HEK293 (cell line): Measurements from ENCODE around the gene KLHL7.

Source experiments
- CTCF ChIA-PET: fragments of 350-600 bp; formaldehyde crosslinking; extraction: SDS; loops from one replicate; lab custom pipeline; 2021; ENCODE audit warnings: antibody characterized with exemption; lab: Yijun Ruan, JAX
- POLR2A ChIA-PET: fragments of 300-600 bp; formaldehyde crosslinking; extraction: SDS; loops from one replicate; lab custom pipeline; 2020; ENCODE audit warnings: antibody characterized with exemption, inconsistent platforms; lab: Yijun Ruan, JAX
- H3K27ac ChIP-seq: fragments of 200-500 bp; sonication (Bioruptor generic); 2 replicates; pipeline ENCODE4 v1.5.1; 2014; ENCODE audit warnings: low read depth, low read length, control low read depth, inconsistent platforms; ENCODE audit errors: extremely low read depth
- H3K36me3 ChIP-seq, 2 experiments: fragments of 200-500 bp in 1 of 2; sonication (Bioruptor generic) in 1 of 2; 1 replicate in 1 of 2; 2 replicates in 1 of 2; pipeline ENCODE4 v1.5.1; 2014 to 2017; ENCODE audit warnings: inconsistent platforms in 2 of 2, low read length in 2 of 2; ENCODE audit not compliant: control insufficient read depth in 2 of 2, insufficient read depth in 1 of 2
- H3K4me1 ChIP-seq: fragments of 200-500 bp; sonication (Bioruptor generic); 2 replicates; pipeline ENCODE4 v1.5.1; 2014; ENCODE audit warnings: mild to moderate bottlenecking, low read length, inconsistent platforms; ENCODE audit not compliant: control insufficient read depth, insufficient read depth
- H3K4me3 ChIP-seq: 2 replicates; pipeline ENCODE4 v1.5.1; 2011; ENCODE audit warnings: low read depth, mild to moderate bottlenecking, control low read depth, low read length, moderate library complexity
- H3K9me3 ChIP-seq: fragments of 200-500 bp; sonication (Bioruptor generic); 2 replicates; pipeline ENCODE4 v1.5.1; 2014; ENCODE audit warnings: low read depth, low read length, inconsistent platforms; ENCODE audit not compliant: control insufficient read depth, insufficient read depth
- CTCF ChIP-seq: fragments of 450-650 bp; formaldehyde crosslinking; IDR thresholded peaks from 2 replicates; pipeline ENCODE4 v1.5.1; 2016; ENCODE audit warnings: missing biosample characterization, missing genetic modification characterization
- GFI1B ChIP-seq: fragments of 450-650 bp; formaldehyde crosslinking; IDR thresholded peaks from 2 replicates; pipeline ENCODE4 v1.5.1; 2016; ENCODE audit warnings: missing biosample characterization, missing genetic modification characterization
- GLI4 ChIP-seq: fragments of 450-650 bp; formaldehyde crosslinking; IDR thresholded peaks from 2 replicates; pipeline ENCODE4 v1.5.1; 2016; ENCODE audit warnings: missing biosample characterization, missing genetic modification characterization
- HIC1 ChIP-seq: fragments of 450-650 bp; formaldehyde crosslinking; IDR thresholded peaks from 2 replicates; pipeline ENCODE4 v1.5.1; 2016; ENCODE audit warnings: missing biosample characterization, missing genetic modification characterization
- IKZF3 ChIP-seq: fragments of 450-650 bp; IDR thresholded peaks from 2 replicates; pipeline ENCODE4 v1.5.0; 2018; ENCODE audit warnings: missing biosample characterization, mild to moderate bottlenecking, missing genetic modification characterization, moderate library complexity
- KLF16 ChIP-seq: fragments of 450-650 bp; formaldehyde crosslinking; IDR thresholded peaks from 2 replicates; pipeline ENCODE4 v1.5.1; 2017; ENCODE audit warnings: missing biosample characterization, missing genetic modification characterization
- KLF17 ChIP-seq: fragments of 450-650 bp; formaldehyde crosslinking; IDR thresholded peaks from 2 replicates; pipeline ENCODE4 v1.5.1; 2016; ENCODE audit warnings: missing biosample characterization, missing genetic modification characterization
- KLF9 ChIP-seq: fragments of 450-650 bp; formaldehyde crosslinking; IDR thresholded peaks from 2 replicates; pipeline ENCODE4 v1.5.1; 2016; ENCODE audit warnings: missing biosample characterization, missing genetic modification characterization, low read depth
- OSR2 ChIP-seq: fragments of 450-650 bp; formaldehyde crosslinking; IDR thresholded peaks from 2 replicates; pipeline ENCODE4 v1.5.1; 2016; ENCODE audit warnings: missing biosample characterization, missing genetic modification characterization
- PRDM10 ChIP-seq: fragments of 450-650 bp; formaldehyde crosslinking; IDR thresholded peaks from 2 replicates; pipeline ENCODE4 v1.5.1; 2016; ENCODE audit warnings: missing biosample characterization, missing genetic modification characterization
- SCRT2 ChIP-seq: fragments of 450-650 bp; formaldehyde crosslinking; IDR thresholded peaks from 2 replicates; pipeline ENCODE4 v1.5.1; 2016; ENCODE audit warnings: missing biosample characterization, missing genetic modification characterization
- SP2 ChIP-seq: fragments of 450-650 bp; formaldehyde crosslinking; IDR thresholded peaks from 2 replicates; pipeline ENCODE4 v1.5.1; 2016; ENCODE audit warnings: missing biosample characterization, missing genetic modification characterization
- TRIM28 ChIP-seq: IDR thresholded peaks from 2 replicates; pipeline ENCODE4 v1.6.1; 2011; ENCODE audit warnings: low read length, control low read depth, borderline replicate concordance
- ZBTB17 ChIP-seq: fragments of 450-650 bp; formaldehyde crosslinking; IDR thresholded peaks from 2 replicates; pipeline ENCODE4 v1.5.1; 2016; ENCODE audit warnings: missing biosample characterization, missing genetic modification characterization
- ZBTB21 ChIP-seq: fragments of 450-650 bp; formaldehyde crosslinking; IDR thresholded peaks from 2 replicates; pipeline ENCODE4 v1.5.1; 2017; ENCODE audit warnings: missing biosample characterization, missing genetic modification characterization
- ZBTB26 ChIP-seq: fragments of 450-650 bp; formaldehyde crosslinking; optimal IDR thresholded peaks from 2 replicates; pipeline ENCODE3; 2016; ENCODE audit warnings: missing biosample characterization, mild to moderate bottlenecking, missing genetic modification characterization
- ZNF112 ChIP-seq: fragments of 450-650 bp; formaldehyde crosslinking; IDR thresholded peaks from 2 replicates; pipeline ENCODE4 v1.5.0; 2017; ENCODE audit warnings: missing biosample characterization, missing genetic modification characterization
- ZNF169 ChIP-seq: fragments of 450-650 bp; formaldehyde crosslinking; IDR thresholded peaks from 2 replicates; pipeline ENCODE4 v1.5.1; 2016; ENCODE audit warnings: missing biosample characterization, missing genetic modification characterization
- ZNF175 ChIP-seq: fragments of 450-650 bp; formaldehyde crosslinking; IDR thresholded peaks from 2 replicates; pipeline ENCODE4 v1.5.1; 2016; ENCODE audit warnings: missing biosample characterization, missing genetic modification characterization
- ZNF335 ChIP-seq: fragments of 450-650 bp; formaldehyde crosslinking; conservative IDR thresholded peaks from 2 replicates; pipeline ENCODE4 v1.5.1; 2016; ENCODE audit warnings: missing biosample characterization, missing genetic modification characterization
- ZNF341 ChIP-seq: fragments of 450-650 bp; formaldehyde crosslinking; IDR thresholded peaks from 2 replicates; pipeline ENCODE4; 2016; ENCODE audit warnings: low read depth, missing biosample characterization, missing genetic modification characterization
- ZNF394 ChIP-seq: fragments of 450-650 bp; formaldehyde crosslinking; IDR thresholded peaks from 2 replicates; pipeline ENCODE4 v1.5.1; 2016; ENCODE audit warnings: missing biosample characterization, missing genetic modification characterization, mild to moderate bottlenecking, moderate library complexity, borderline replicate concordance
- ZNF423 ChIP-seq: fragments of 450-650 bp; formaldehyde crosslinking; IDR thresholded peaks from 2 replicates; pipeline ENCODE4 v1.5.1; 2016; ENCODE audit warnings: missing biosample characterization, missing genetic modification characterization
- ZNF426 ChIP-seq: fragments of 450-650 bp; formaldehyde crosslinking; IDR thresholded peaks from 2 replicates; pipeline ENCODE4 v1.5.1; 2017; ENCODE audit warnings: missing biosample characterization, missing genetic modification characterization, mild to moderate bottlenecking, inconsistent platforms, moderate library complexity
- ZNF580 ChIP-seq: fragments of 450-650 bp; formaldehyde crosslinking; IDR thresholded peaks from 2 replicates; pipeline ENCODE4 v1.5.1; 2016; ENCODE audit warnings: missing biosample characterization, missing genetic modification characterization
- ZNF600 ChIP-seq: fragments of 450-650 bp; formaldehyde crosslinking; IDR thresholded peaks from 2 replicates; pipeline ENCODE4 v1.5.1; 2016; ENCODE audit warnings: missing biosample characterization, missing genetic modification characterization
- ZNF664 ChIP-seq: fragments of 450-650 bp; formaldehyde crosslinking; IDR thresholded peaks from 2 replicates; pipeline ENCODE4 v1.5.1; 2016; ENCODE audit warnings: missing biosample characterization, missing genetic modification characterization

Gene KLHL7

GRCh38 chr7:23181684-23182553 lies 76.3 kb downstream of the KLHL7 start, which contains the start of gene NUP42:
Gene NUP42, plus strand, starts transcription at chr7:23182048. Its CDS starts 38 bp downstream, at chr7:23182086.
- no peaks in the 10 kb centered on the region for H3K9me3 ChIP-seq
- ChIA-PET POLR2A (interaction anchor here (0.7 to 1.5 kb wide), 4 partner anchors 9 to 77 kb away, joined by 3 to 6 read pairs (median 4); partner anchors contain the start of gene KLHL7), CTCF (interaction anchor here (0.9 to 1.3 kb wide), 2 partner anchors 96 to 185 kb away, joined by 3 to 4 read pairs; no protein-coding TSS in a partner anchor)
- peak within 1 kb of the TSS; percentile 75 for H3K4me3 ChIP-seq
- peaks cover 19% of the 10 kb centered on the region in 2 experiments for H3K36me3 ChIP-seq
- H3K4me1 ChIP-seq: peaks cover 5% of the 10 kb centered on the region; the same call in 1 of the 2 replicates
- peak within 1 kb of the TSS; percentile 94 for H3K27ac ChIP-seq
- TF ChIP-seq ZNF341 (tag by site-specific recombination) (peak; percentile 60), ZNF423 (tag by site-specific recombination) (no peak), CTCF (tag by site-specific recombination) (no peak), PRDM10 (tag by site-specific recombination) (peak; percentile 63), ZNF112 (no peak), ZNF175 (tag by site-specific recombination) (no peak), KLF9 (tag by site-specific recombination) (peak; percentile 13; the same call in 1 of the 2 replicates), ZNF600 (peak; percentile 47), ZBTB26 (tag by site-specific recombination) (peak; percentile 59), KLF16 (tag by site-specific recombination) (0 out of 2 replicates have a peak, but pooled peaks have one; percentile 16), ZNF664 (peak; percentile 96), GLI4 (0 out of 2 replicates have a peak, but pooled peaks have one; percentile 41), OSR2 (tag by site-specific recombination) (peak; percentile 92), ZNF426 (tag by site-specific recombination) (no peak), GFI1B (tag by site-specific recombination) (no peak), KLF17 (tag by site-specific recombination) (peak; percentile 73), SCRT2 (tag by site-specific recombination) (peak; percentile 43; the same call in 1 of the 2 replicates), ZNF394 (tag by site-specific recombination) (peak; percentile 43; the same call in 1 of the 2 replicates), ZBTB21 (peak; percentile 90), HIC1 (tag by site-specific recombination) (peak; percentile 98), ZNF580 (peak; percentile 70), SP2 (tag by site-specific recombination) (peak; percentile 85), IKZF3 (tag by site-specific recombination) (peak; percentile 73), ZBTB17 (tag by site-specific recombination) (peak; percentile 96), ZNF169 (tag by site-specific recombination) (no peak), TRIM28 (peak; percentile 69), ZNF335 (peak; percentile 88)
